IMR-90 (cell line): Measurements from ENCODE around the gene TTC7B. TPM values are rescaled to one million over a fixed set of nuclear protein-coding genes. Genes with fewer than 3 reads are reported as not detected.

Experiments used
- ATAC-seq: fragments of 200-7000 bp; cut with Tn5 transposase; 2 replicates; pipeline ENCODE4 v1.9.1; 2020; ENCODE audit warnings: low read depth, mild to moderate bottlenecking, moderate library complexity
- BruUV-seq: library from RNA; stranded (reverse); fragments of 400-500 nt; replicated peaks from 2 replicates; lab custom pipeline; 2021; lab: Mats Ljungman, UMichigan
- CTCF ChIA-PET: fragments of 300-600 bp; formaldehyde crosslinking; extraction: SDS; loops from one replicate; lab custom pipeline; 2021; ENCODE audit warnings: antibody characterized with exemption; lab: Yijun Ruan, JAX
- POLR2A ChIA-PET: fragments of 300-600 bp; sonication (Branson Sonifier 250); formaldehyde crosslinking; loops from one replicate; lab custom pipeline; 2022; ENCODE audit warnings: antibody characterized with exemption; ENCODE audit not compliant: unreplicated experiment; lab: Charles Lee
- DNase-seq: peaks from one replicate; pipeline ENCODE4 v3.0.0; 2013
- H2AFZ ChIP-seq: replicated peaks from 2 replicates; pipeline ENCODE3; 2013; ENCODE audit warnings: low read length, mild to moderate bottlenecking; ENCODE audit not compliant: poor library complexity
- H2AK5ac ChIP-seq: 2 replicates; pipeline ENCODE4 v1.6.1; 2013; ENCODE audit warnings: low read depth, low read length, inconsistent platforms
- H2AK9ac ChIP-seq: replicated peaks from 2 replicates; pipeline ENCODE3; 2013; ENCODE audit warnings: mild to moderate bottlenecking, low read depth, low read length, moderate library complexity; ENCODE audit not compliant: poor library complexity
- H2BK120ac ChIP-seq: 2 replicates; pipeline ENCODE4 v1.6.1; 2013; ENCODE audit warnings: low read depth, low read length, inconsistent platforms
- H2BK15ac ChIP-seq: 3 replicates; pipeline ENCODE4 v1.6.1; 2013; ENCODE audit warnings: low read depth, low read length, inconsistent platforms
- H2BK20ac ChIP-seq: 2 replicates; pipeline ENCODE4 v1.6.1; 2013; ENCODE audit warnings: low read depth, mild to moderate bottlenecking, inconsistent platforms, low read length, moderate library complexity
- H2BK5ac ChIP-seq: 2 replicates; pipeline ENCODE4 v1.6.1; 2013; ENCODE audit warnings: mild to moderate bottlenecking, low read depth, low read length, inconsistent platforms; ENCODE audit not compliant: poor library complexity, severe bottlenecking
- H3K14ac ChIP-seq: replicated peaks from 2 replicates; pipeline ENCODE4 v1.6.1; 2013; ENCODE audit warnings: low read depth, low read length, inconsistent platforms
- H3K18ac ChIP-seq: 2 replicates; pipeline ENCODE4 v1.6.1; 2013; ENCODE audit warnings: low read depth, low read length, control low read depth
- H3K23ac ChIP-seq: 2 replicates; pipeline ENCODE4 v1.6.1; 2013; ENCODE audit warnings: low read depth, low read length, inconsistent platforms
- H3K27ac ChIP-seq: 2 replicates; pipeline ENCODE4 v1.5.1; 2013; ENCODE audit warnings: mild to moderate bottlenecking, control low read depth, low read length; ENCODE audit not compliant: insufficient read depth
- H3K27me3 ChIP-seq: 2 replicates; pipeline ENCODE4 v1.6.1; 2013; ENCODE audit warnings: low read length; ENCODE audit not compliant: control insufficient read depth, insufficient read depth
- H3K36me3 ChIP-seq: 2 replicates; pipeline ENCODE4 v1.6.1; 2013; ENCODE audit warnings: low read length, mixed read lengths; ENCODE audit not compliant: control insufficient read depth, insufficient read depth
- H3K4ac ChIP-seq: 2 replicates; pipeline ENCODE4 v1.6.1; 2013; ENCODE audit warnings: low read depth, low read length, inconsistent platforms
- H3K4me1 ChIP-seq: 2 replicates; pipeline ENCODE4 v1.6.1; 2013; ENCODE audit warnings: low read length, mixed read lengths; ENCODE audit not compliant: control insufficient read depth, insufficient read depth
- H3K4me2 ChIP-seq: 2 replicates; pipeline ENCODE4 v1.6.1; 2013; ENCODE audit warnings: low read depth, mild to moderate bottlenecking, control low read depth, low read length, moderate library complexity
- H3K4me3 ChIP-seq: 2 replicates; pipeline ENCODE4 v1.5.1; 2013; ENCODE audit warnings: low read depth, mild to moderate bottlenecking, control low read depth, low read length, moderate library complexity; ENCODE audit not compliant: insufficient read depth
- H3K56ac ChIP-seq: 2 replicates; pipeline ENCODE4 v1.6.1; 2013; ENCODE audit warnings: low read length, inconsistent platforms; ENCODE audit not compliant: insufficient read depth; ENCODE audit errors: extremely low read depth
- H3K79me1 ChIP-seq, 2 experiments: 2 replicates each; pipeline ENCODE4 v1.6.1; 2013; ENCODE audit warnings: low read length in 2 of 2, inconsistent platforms in 1 of 2, low read depth in 1 of 2
- H3K9ac ChIP-seq: 2 replicates; pipeline ENCODE4 v1.6.1; 2013; ENCODE audit warnings: low read depth, low read length, control low read depth
- H3K9me1 ChIP-seq: 2 replicates; pipeline ENCODE4 v1.6.1; 2013; ENCODE audit warnings: low read length, inconsistent platforms; ENCODE audit not compliant: insufficient read depth
- H3K9me3 ChIP-seq: 2 replicates; pipeline ENCODE4 v1.6.1; 2013; ENCODE audit warnings: low read length; ENCODE audit not compliant: control insufficient read depth, insufficient read depth
- H4K20me1 ChIP-seq: 2 replicates; pipeline ENCODE4 v1.6.1; 2013; ENCODE audit warnings: low read length, inconsistent platforms; ENCODE audit not compliant: insufficient read depth
- H4K5ac ChIP-seq: 2 replicates; pipeline ENCODE4 v1.6.1; 2013; ENCODE audit warnings: mild to moderate bottlenecking, low read depth, low read length, control low read depth
- H4K8ac ChIP-seq, 2 experiments: 2 replicates each; pipeline ENCODE4 v1.6.1; 2013; ENCODE audit warnings: low read depth in 2 of 2, low read length in 2 of 2, control low read depth in 1 of 2, inconsistent platforms in 1 of 2
- H4K91ac ChIP-seq: 2 replicates; pipeline ENCODE4 v1.6.1; 2013; ENCODE audit warnings: low read depth, low read length, inconsistent platforms; ENCODE audit not compliant: insufficient read depth
- BHLHE40 ChIP-seq: fragments of 150-350 bp; IDR thresholded peaks from 2 replicates; pipeline ENCODE4 v1.6.1; 2016; ENCODE audit warnings: mild to moderate bottlenecking, low read depth, low read length
- CEBPB ChIP-seq: IDR thresholded peaks from 2 replicates; pipeline ENCODE4 v1.6.1; 2012; ENCODE audit warnings: low read depth, low read length, improper control_type of control experiment
- CHD1 ChIP-seq: IDR thresholded peaks from 2 replicates; pipeline ENCODE4 v1.6.1; 2012; ENCODE audit warnings: low read depth, low read length, improper control_type of control experiment
- FOS ChIP-seq: fragments of 150-350 bp; IDR thresholded peaks from 2 replicates; pipeline ENCODE4 v1.6.1; 2016; ENCODE audit warnings: low read depth, low read length
- MAFK ChIP-seq: IDR thresholded peaks from 2 replicates; pipeline ENCODE4 v1.6.1; 2012; ENCODE audit warnings: low read depth, low read length, improper control_type of control experiment
- MAZ ChIP-seq: IDR thresholded peaks from 2 replicates; pipeline ENCODE4 v1.6.1; 2012; ENCODE audit warnings: low read depth, mild to moderate bottlenecking, low read length, improper control_type of control experiment, moderate library complexity, borderline replicate concordance
- MXI1 ChIP-seq: IDR thresholded peaks from 2 replicates; pipeline ENCODE4 v1.6.1; 2012; ENCODE audit warnings: low read depth, mild to moderate bottlenecking, low read length, moderate library complexity, borderline replicate concordance
- NFE2L2 ChIP-seq: fragments of 150-350 bp; IDR thresholded peaks from 2 replicates; pipeline ENCODE4 v1.6.1; 2016; ENCODE audit warnings: low read depth, mild to moderate bottlenecking, low read length
- POLR2A ChIP-seq: IDR thresholded peaks from 2 replicates; pipeline ENCODE4 v1.6.1; 2012; ENCODE audit warnings: mild to moderate bottlenecking, low read depth, low read length
- RAD21 ChIP-seq: IDR thresholded peaks from 2 replicates; pipeline ENCODE4 v1.6.1; 2012; ENCODE audit warnings: low read length, improper control_type of control experiment
- RCOR1 ChIP-seq: IDR thresholded peaks from 2 replicates; pipeline ENCODE4 v1.6.1; 2012; ENCODE audit warnings: mild to moderate bottlenecking, low read length, improper control_type of control experiment; ENCODE audit not compliant: insufficient replicate concordance
- RFX5 ChIP-seq: IDR thresholded peaks from 2 replicates; pipeline ENCODE4 v1.8.0; 2012; ENCODE audit warnings: low read depth, mild to moderate bottlenecking, low read length, moderate library complexity
- SMC3 ChIP-seq: fragments of 150-350 bp; IDR thresholded peaks from 2 replicates; pipeline ENCODE4 v1.6.1; 2016; ENCODE audit warnings: low read depth, mild to moderate bottlenecking, antibody characterized with exemption, low read length, moderate library complexity
- WGBS, 2 experiments: methylation state at CpG; one replicate each; pipeline versions ENCODE4 v1.1.5 to v1.1.7; 2013; ENCODE audit warnings: missing lambda C conversion rate in 2 of 2; ENCODE audit not compliant: insufficient read length in 1 of 2; ENCODE audit errors: extremely low coverage in 2 of 2; 5-methylcytosine and 5-hydroxymethylcytosine counted together
- dilution Hi-C: fragments of 300-500 bp; cut with HindIII; formaldehyde crosslinking; loops from one replicate; pipeline ENCODE4 v1.14.3; 2018; ENCODE audit warnings: low sequenced_read_pairs; ENCODE audit not compliant: unreplicated experiment
- in situ Hi-C: fragments of 300-500 bp; cut with MboI; formaldehyde crosslinking; loops from 3 replicates; pipeline ENCODE4 v1.14.3; 2019; ENCODE audit warnings: low sequenced_read_pairs, inconsistent platforms, mixed read lengths
- intact Hi-C: fragments of 100-400 bp; cut with micrococcal nuclease; formaldehyde crosslinking; loops from 2 replicates; pipeline ENCODE4 v1.10.0; 2022
- polyA plus RNA-seq, 3 experiments: library from polyadenylated mRNA; depleted of rRNA; stranded (reverse); fragments of >200 nt; gene quantifications; 2 replicates each; pipeline ENCODE4 v1.2.3, GENCODE V29; 2012; ENCODE audit warnings: low replicate concordance in 1 of 3
- total RNA-seq: library from RNA; depleted of rRNA; stranded (reverse); fragments of >200 nt; gene quantifications from 2 replicates; pipeline ENCODE4 v1.2.3, GENCODE V29; 2012
- TF ChIP-seq, protein P1 (sequence below): fragments of 150-350 bp; IDR thresholded peaks from 2 replicates; pipeline ENCODE4 v1.6.1; 2016; ENCODE audit warnings: low read depth, mild to moderate bottlenecking, low read length, moderate library complexity, borderline replicate concordance
- TF ChIP-seq, protein P2 (sequence below): conservative IDR thresholded peaks from 2 replicates; pipeline ENCODE4 v1.5.1; 2012; ENCODE audit warnings: mild to moderate bottlenecking, low read depth, low read length, improper control_type of control experiment
- TF ChIP-seq, protein P3 (sequence below): fragments of 150-350 bp; IDR thresholded peaks from 2 replicates; pipeline ENCODE4 v1.6.1; 2017; ENCODE audit warnings: mild to moderate bottlenecking, antibody characterized with exemption, low read length, low read depth

TTC7B gene
- total and polyA plus RNA-seq, 2 of the 4 experiments (the other 2 are of a cell fraction), result 18.1 to 35.3 TPM

DNA sequence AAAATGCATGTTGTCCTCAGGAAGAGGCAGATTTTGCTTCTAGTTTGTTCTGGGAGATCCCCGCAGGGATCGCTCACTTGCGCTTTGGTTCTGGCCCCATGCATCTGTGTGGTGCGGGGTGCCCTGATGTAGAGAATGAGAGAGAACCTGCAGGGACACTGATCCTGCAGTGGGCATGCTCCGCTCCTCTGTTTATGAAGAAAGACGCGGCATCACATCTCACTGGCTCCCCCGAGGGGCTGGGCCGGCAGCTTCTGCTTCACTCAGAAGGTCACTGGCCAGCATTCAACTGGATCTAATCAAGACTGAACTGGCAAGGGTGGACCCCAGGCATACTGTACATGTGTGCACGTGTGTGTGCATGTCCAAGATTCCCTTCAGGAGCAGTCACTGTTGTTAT is 255.2 kb downstream of the TTC7B start:
- no peak overlapping the region for H2BK5ac ChIP-seq
- H3K9me1 ChIP-seq, result no peaks in the 10 kb centered on the region
- intact Hi-C loops (no loop called here), dilution Hi-C loops (no loop called here), in situ Hi-C loops (no loop called here)
- H2BK120ac ChIP-seq, result no peak overlapping the region
- POLR2A ChIA-PET, result no interaction called here
- no peak overlapping the region for H2BK15ac ChIP-seq
- H3K79me1 ChIP-seq, result no peaks in the 10 kb centered on the region
- 57% methylated on average over 4 of the region's 10 CpGs; no CpG with 5 or more reads in 1 of the 2 experiments for WGBS, 2 experiments
- no peak overlapping the region for H3K18ac ChIP-seq
- H4K91ac ChIP-seq, result no peak overlapping the region
- no peaks in the 10 kb centered on the region; the same call in 1 of the 2 replicates for H4K20me1 ChIP-seq
- CTCF ChIA-PET, result no interaction called here
- H3K27ac ChIP-seq, result no peak overlapping the region
- no peak overlapping the region for H3K4me2 ChIP-seq
- no peak overlapping the region for H3K4me3 ChIP-seq
- ATAC-seq (no peak), DNase-seq (no peak)
- no peak overlapping the region for H3K56ac ChIP-seq
- H3K4ac ChIP-seq, result no peak overlapping the region
- H4K8ac ChIP-seq, result no peak overlapping the region
- H2AK9ac ChIP-seq, result no peak overlapping the region
- H2AFZ ChIP-seq, result no peak overlapping the region
- 0 out of 2 replicates have a peak, but pooled peaks cover 2% of the 10 kb centered on the region for H3K36me3 ChIP-seq
- H2BK20ac ChIP-seq, result no peak overlapping the region
- H3K9ac ChIP-seq, result no peak overlapping the region
- no peak overlapping the region for H2AK5ac ChIP-seq
- no peaks in the 10 kb centered on the region for H3K4me1 ChIP-seq
- H3K23ac ChIP-seq, result no peak overlapping the region
- no peaks in the 10 kb centered on the region for H3K9me3 ChIP-seq
- no peak overlapping the region for H4K5ac ChIP-seq
- no peaks in the 10 kb centered on the region for H3K27me3 ChIP-seq
- no TSS peak for BruUV-seq
- TF ChIP-seq RCOR1 (no peak), RAD21 (no peak), MXI1 (no peak), FOS (no peak), SMC3 (no peak), MAZ (no peak), NFE2L2 (no peak), BHLHE40 (no peak), CEBPB (no peak), POLR2A (no peak), CHD1 (no peak), MAFK (no peak), RFX5 (no peak)
- TF ChIP-seq, protein P1, sequence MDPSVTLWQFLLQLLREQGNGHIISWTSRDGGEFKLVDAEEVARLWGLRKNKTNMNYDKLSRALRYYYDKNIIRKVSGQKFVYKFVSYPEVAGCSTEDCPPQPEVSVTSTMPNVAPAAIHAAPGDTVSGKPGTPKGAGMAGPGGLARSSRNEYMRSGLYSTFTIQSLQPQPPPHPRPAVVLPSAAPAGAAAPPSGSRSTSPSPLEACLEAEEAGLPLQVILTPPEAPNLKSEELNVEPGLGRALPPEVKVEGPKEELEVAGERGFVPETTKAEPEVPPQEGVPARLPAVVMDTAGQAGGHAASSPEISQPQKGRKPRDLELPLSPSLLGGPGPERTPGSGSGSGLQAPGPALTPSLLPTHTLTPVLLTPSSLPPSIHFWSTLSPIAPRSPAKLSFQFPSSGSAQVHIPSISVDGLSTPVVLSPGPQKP, result no peak
- TF ChIP-seq, protein P2, sequence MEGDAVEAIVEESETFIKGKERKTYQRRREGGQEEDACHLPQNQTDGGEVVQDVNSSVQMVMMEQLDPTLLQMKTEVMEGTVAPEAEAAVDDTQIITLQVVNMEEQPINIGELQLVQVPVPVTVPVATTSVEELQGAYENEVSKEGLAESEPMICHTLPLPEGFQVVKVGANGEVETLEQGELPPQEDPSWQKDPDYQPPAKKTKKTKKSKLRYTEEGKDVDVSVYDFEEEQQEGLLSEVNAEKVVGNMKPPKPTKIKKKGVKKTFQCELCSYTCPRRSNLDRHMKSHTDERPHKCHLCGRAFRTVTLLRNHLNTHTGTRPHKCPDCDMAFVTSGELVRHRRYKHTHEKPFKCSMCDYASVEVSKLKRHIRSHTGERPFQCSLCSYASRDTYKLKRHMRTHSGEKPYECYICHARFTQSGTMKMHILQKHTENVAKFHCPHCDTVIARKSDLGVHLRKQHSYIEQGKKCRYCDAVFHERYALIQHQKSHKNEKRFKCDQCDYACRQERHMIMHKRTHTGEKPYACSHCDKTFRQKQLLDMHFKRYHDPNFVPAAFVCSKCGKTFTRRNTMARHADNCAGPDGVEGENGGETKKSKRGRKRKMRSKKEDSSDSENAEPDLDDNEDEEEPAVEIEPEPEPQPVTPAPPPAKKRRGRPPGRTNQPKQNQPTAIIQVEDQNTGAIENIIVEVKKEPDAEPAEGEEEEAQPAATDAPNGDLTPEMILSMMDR, result no peak
- TF ChIP-seq, protein P3, sequence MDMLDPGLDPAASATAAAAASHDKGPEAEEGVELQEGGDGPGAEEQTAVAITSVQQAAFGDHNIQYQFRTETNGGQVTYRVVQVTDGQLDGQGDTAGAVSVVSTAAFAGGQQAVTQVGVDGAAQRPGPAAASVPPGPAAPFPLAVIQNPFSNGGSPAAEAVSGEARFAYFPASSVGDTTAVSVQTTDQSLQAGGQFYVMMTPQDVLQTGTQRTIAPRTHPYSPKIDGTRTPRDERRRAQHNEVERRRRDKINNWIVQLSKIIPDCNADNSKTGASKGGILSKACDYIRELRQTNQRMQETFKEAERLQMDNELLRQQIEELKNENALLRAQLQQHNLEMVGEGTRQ, result no peak
- no peak overlapping the region for H3K14ac ChIP-seq
